Fibroblast of upper back skin (primary cell): ENCODE measurements around the gene DDX18.
A peak's percentile ranks its signal among the peaks of the same experiment; 100 is the strongest.

Experiments used
- DNase-seq: peaks from one replicate; pipeline ENCODE4 v3.0.0-alpha.2; 2013

The DDX18 gene

DNA sequence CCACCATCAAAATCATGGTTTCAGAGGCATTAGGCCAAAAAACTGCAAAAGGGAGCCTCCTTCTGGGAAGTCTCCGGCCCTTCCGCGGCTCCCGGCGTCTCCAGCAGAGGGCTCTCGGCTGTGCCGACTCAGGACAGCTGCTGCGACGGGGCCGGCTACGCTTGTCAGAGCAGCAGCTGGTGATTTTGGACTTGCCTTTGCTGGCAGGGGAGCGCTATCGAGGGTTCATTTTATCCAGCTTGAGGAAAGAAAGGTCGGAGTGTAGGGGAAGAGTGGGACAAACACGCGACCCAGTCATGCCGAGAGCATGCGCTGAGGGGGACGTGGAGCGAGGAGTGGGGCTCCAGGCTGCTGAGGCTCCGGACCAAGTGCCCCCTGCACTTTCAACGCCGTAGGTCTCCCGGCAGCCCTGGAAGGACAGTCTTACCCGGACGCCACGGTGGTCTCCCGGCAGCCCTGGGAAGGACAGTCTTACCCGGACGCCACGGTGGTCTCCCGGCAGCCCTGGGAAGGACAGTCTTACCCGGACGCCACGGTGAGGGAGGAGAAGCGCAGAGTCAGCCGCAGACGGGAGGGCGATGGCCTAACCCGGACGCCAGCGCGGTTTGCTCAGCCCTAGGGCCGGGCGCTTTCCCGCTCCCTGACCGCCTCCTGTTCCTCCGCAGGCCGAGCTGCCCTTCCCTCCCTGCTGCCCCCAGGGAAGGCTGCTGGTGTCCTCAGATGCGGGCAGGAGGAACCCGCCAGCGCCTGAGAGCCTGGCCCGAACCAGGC lies 21.7 kb downstream of the DDX18 start:
- peak; percentile 80 for DNase-seq

DNA sequence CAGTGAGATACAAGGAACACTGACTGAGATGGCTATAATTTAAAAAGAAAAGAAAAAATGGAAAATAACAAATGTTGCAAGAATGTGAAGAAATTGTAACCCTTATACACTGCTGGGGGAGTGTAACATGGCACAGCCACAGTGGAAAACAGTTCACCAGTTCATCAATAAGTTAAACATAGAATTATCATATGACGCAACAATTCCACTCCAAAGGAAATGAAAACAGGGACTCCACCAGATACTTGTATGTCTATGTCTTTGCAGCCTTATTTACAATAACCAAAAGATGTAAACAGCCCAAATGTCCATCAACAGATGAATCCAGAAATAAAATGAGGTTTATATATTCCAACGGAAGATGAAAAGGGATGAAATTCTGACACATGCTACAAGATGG lies 30.8 kb downstream of the DDX18 start:
- DNase-seq: no peak

DNA sequence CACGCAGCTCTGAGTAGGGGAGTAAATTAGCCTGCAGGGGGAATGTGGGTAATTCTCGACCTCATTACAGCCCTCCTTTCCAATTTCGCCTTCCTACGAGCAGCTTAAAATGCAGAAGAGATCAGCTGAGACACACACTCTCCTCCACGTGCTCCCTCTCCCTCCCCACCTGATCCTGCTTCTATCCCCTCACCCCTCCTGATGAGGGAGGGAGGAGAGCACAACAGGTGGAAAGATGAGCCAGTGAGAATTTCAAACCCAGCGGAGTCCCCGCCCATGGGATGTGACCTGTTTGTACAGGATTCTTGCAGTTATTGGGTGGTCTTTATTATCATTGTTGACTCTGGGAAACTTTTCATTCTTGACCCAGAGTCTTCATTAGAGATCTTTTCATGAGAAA lies 35.5 kb downstream of the DDX18 start:
- DNase-seq: no peak

DNA sequence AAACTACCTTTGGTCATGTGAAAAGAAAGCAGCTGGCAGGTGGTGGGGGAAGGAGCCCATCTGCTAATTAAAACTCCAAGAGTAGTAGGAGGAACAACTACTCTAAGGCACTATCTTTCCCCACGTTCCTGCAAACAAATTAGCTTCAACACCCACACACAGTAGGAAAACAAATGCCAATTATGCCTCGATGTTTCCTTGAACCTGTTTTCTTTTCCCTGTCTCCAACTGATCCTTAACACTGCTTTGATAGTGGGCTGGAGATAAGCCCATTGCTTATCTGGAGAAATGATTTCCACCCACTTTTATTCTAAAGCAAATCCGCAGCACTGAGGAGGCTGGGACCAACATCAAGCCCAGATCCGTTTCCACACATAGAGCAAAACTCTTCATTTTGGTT lies 36.0 kb downstream of the DDX18 start:
- no peak for DNase-seq

DNA sequence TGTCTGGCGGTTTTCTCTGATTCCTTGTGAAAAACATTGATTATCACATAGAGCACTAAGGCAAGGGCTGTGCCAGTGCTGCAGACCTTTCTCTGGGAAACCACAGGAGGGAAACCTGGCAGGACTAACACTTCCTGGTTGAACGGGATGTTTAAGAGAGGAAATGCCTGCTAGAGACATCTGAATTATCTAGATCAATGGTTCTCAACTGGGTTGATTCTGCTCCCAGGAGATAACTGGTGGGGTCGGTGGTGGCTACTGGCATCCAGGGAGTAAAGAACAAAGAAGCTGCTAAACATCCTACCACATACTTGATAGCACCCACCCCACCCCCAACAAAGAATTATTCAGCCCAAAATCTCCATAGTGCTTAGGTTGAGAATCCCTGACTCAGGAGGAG lies 37.5 kb downstream of the DDX18 start:
- no peak for DNase-seq

DNA sequence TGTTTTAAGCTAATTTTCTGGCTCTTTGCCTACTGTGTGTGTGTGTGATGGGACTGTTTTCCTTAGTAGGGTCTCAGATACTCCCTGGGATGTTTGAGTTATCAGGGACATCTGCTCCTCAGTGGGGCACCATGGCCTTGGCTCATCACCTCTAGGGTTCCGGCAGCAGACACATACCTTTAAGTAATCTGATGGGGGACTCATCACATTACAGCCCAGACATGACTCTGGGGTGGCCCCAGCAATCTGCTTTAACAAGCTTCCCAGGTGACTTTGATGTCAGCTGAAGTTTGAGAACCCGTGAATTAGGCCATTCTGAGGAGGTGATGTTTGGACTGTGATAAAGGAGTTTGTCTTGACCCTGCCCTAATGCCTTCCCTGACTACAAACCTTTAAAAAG lies 38.8 kb downstream of the DDX18 start:
- DNase-seq: no peak

DNA sequence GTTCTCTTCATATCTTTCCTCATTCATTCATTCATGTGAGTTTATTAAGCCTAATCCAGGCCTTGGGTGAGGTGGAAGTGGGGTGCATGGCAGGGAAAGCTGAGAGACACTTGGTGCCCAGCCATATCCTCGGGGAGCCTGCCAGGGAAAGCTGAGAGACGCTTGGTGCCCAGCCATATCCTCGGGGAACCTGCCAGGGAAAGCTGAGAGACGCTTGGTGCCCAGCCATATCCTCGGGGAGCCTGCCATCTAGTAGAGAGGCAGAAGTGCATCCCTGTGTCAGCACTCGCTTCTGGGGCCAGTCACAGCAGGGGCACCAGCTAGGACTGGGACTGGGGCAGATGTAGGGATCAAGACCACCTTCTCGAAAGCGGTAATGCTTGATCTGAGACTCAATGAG lies 39.4 kb downstream of the DDX18 start:
- DNase-seq: no peak

DNA sequence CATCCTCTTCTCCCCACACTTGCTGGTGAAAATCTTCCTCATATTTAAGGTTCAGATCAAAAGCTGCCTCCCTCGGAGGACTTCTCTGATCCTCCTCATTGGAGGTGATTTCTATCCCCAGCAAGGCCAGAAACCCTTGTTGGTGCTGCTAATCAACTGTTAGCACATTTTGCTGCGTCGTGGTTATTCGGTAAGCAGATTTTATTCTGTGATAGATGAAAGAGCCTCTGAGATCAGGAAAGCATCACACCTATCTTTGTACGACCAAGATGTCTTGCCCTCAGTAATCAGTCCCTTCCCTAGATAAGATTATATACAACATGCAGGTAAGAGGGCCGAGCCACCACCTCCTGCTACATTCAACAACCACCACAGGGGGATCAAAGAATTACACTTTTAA lies 40.1 kb downstream of the DDX18 start:
- no peak for DNase-seq

DNA sequence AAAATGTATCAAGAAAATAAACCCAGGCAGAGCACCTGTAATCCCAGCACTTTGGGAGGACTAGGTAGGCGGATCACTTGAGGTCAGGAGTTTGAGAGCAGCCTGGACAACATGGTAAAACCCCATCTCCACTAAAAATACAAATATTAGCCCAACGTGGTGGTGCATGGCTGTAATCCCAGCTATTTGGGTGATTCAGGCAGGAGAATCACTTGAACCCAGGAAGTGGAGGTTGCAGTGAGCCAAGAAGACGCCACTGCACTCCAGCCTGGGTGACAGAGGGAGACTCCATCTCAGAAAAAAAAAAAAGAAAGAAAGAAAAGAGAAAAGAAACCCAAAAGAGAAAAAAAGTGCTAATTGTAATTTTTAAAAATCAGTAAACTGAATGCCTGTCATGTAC lies 41.4 kb downstream of the DDX18 start:
- DNase-seq: peak; percentile 19

DNA sequence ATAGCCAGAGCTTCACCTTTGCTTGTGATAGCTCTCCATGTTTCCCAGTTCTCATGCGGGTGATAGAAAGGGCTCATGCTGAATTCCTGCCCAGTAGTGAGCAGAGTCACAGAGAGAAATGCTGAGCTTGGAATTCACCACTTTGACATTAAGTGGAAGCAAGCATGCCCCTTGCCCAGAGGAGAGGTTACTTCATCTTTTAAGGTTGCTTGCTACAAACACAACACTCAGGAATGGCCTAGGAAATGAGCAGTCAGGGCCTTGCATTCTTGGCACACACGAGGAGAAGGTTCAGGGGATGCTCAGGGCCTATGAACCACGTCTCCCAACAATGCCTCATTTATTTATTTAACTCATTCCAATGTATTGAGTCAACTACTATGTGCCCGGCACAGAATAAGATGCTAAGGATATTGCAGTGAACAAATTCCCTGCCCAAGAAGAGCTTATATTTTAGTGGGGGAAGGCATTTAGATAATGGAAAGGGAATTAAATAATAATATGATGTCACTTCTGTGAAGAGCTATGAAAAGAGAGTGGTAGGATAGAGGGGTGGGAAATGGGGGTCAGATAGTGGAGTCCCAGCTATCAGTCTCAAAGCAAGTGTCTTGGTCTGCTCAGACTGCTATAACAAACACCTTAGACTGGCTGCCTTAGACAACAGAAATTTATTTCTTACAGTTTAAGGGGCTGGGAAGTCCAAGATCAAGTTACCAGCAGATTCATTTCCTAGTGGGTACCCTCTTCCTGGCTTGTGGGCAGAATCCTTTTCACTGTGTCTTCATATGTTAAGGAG lies 42.1 kb downstream of the DDX18 start:
- DNase-seq: peak; percentile 93

DNA sequence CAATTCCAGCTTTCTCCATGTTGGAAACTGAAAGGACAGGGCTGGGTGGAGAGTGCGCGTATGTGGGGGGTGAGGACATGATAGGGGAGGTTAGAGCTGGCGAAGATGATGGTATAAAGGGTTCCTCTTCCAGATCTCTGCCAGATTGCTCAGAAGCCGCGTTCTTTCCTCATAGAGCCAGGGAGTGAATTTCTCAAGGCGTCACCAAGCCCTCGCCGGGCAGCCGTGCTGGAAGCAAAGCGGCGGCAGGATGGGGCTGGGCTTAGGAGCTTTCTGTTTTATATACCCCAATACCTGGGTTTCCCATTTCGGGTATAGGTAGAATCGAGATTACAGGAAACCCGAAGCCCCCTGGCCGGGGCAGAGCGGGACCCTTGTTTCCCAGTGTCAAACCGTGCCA lies 43.8 kb downstream of the DDX18 start:
- no peak for DNase-seq

DNA sequence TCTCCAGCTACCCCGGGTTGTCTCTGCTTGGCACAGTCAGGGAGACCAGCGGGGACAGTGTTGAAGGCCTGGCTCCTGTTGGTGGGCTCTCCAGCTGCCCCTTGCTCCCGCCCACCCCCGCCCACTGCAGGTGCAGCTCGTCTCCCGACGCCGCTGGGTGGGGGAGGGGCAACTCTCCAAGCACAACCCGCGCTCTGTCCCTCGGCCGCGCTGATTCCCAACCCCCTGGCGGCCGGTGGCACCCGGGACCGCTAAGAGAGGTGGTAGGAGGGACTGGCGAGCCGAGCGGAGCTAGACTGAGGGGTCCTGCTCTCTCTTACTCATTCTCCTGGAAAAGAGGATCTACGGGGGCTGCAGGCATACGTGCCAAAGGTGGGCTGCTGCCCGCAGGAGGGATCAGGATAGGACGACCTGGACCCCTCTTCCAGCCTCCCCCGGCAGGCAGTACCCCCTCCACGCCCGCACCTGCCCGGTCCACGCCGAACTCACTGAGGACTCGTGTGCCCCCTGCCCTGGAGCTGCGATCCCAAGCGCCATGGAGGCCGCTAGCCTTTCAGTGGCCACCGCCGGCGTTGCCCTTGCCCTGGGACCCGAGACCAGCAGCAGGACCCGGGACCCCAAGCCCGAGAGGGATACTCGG lies 44.5 kb downstream of the DDX18 start:
- DNase-seq: no peak

DNA sequence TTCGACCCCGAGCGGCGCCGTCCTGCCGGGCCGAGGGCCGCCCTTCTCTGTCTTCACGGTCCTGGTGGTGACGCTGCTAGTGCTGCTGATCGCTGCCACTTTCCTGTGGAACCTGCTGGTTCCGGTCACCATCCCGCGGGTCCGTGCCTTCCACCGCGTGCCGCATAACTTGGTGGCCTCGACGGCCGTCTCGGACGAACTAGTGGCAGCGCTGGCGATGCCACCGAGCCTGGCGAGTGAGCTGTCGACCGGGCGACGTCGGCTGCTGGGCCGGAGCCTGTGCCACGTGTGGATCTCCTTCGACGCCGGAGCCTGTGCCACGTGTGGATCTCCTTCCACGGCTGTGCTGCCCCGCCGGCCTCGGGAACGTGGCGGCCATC lies 45.0 kb downstream of the DDX18 start:
- no peak for DNase-seq

DNA sequence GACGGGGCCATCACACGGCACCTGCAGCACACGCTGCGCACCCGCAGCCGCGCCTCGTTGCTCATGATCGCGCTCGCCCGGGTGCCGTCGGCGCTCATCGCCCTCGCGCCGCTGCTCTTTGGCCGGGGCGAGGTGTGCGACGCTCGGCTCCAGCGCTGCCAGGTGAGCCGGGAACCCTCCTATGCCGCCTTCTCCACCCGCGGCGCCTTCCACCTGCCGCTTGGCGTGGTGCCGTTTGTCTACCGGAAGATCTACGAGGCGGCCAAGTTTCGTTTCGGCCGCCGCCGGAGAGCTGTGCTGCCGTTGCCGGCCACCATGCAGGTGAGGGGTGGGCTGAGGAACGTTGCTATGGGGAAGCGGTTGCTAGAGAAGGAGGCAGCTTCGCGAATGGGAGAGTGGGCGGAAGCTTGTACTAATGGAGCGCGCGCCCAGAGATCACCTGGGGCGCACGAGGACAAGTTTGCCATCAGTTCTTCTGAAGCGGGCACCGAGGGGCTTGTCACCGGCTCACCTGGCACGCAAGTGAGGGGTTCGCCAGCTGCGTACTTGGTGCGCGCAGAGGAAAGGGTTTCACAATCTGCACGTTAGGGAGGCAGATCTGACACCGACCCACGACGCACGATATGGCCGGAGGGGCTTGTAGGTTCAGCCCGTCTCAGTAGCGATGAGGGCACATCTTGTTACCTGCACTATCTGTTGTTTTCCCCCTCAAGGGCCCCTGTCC lies 45.6 kb downstream of the DDX18 start:
- DNase-seq: no peak

DNA sequence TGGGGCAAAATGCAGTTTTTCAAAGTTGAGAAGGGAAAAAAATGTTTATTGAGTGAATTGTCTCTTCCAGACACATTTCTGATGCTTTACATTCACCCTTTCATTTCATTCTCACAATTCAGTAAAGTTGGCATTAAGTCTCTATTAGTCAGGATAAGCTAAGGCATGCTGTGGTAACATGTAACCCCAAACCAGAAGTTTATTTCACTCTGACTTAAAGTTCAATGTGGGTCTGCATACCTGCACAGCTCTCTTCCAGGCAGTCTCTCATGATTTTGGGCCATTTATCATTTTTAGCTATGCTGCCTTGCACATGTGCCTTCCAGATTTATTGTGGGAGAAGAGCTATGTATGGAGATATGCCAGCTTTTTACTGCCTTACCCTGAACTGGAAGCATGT lies 48.0 kb downstream of the DDX18 start:
- peak; percentile 2 for DNase-seq

DNA sequence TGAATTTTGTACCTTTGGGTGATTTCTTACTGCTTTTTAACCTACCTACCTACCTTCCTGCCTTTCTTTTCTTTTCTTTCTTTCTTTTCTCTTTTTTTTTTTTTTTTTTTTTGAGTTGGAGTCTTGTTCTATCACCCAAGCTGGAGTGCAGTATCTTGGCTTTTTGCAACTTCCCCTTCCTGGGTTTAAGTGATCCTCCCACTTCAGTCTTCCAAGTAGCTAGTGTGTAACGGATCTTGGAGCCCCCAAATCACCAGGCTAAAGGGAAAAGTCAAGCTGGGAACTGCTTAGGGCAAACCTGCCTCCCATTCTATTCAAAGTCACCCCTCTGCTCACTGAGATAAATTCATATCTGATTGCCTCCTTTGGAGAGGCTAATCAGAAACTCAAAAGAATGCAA lies 61.3 kb downstream of the DDX18 start:
- DNase-seq: no peak

DNA sequence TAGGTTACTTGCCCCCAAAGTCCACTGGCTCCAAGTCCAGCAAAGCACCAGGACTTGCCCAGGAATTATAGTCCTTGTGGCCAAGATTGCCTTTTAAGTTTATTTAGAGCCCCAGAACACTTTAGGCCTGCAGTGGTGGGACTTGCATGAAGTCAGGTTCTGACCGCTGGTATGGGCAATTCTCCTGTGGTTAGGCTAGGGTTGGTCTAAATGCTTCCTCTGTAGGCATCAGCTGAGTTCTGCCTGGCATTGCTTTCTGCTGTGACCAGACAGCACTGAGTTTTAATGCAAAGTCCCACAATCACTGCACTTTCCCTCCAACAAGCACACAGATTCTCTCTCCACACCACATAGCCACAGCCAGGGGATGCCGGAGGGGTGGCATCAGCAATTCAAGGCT lies 64.5 kb downstream of the DDX18 start:
- DNase-seq: no peak
